Measurements from ENCODE around the gene PRR35. TPM values are rescaled to one million over a fixed set of nuclear protein-coding genes. Genes with fewer than 3 reads are reported as not detected.

The PRR35 gene
- total and polyA plus RNA-seq, 4 donors: not detected

DNA sequence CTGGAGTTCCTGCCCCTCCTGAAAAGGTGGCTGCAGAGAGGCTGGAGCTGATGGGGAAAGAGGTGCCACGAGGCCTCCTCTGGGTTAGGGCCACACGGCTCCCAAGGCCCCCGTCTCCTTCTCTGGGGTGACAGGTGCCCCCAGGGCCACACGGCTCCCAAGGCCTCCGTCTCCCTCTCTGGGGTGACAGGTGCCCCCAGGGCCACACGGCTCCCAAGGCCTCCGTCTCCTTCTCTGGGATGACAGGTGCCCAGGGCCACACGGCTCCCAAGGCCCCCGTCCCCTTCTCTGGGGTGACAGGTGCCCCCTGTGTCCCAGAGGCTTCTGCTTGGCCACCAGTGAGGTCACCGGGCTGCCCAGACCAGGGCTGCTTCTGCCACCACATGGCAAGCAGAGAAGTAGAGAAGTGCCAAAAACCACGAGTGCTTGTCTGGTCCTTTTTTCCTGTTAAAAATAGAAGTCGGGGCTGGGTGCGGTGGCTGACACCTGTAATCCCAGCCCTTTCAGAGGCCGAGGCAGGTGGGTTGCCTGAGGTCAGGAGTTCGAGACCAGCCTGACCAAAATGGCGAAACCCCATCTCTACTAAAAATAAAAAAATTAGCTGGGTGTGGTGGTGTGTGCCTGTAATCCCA, 28.6 kb upstream of the PRR35 start:
- Histone ChIP-seq H3K27me3 (ENCODE audit: control insufficient read depth in 3 of 3, insufficient read depth in 3 of 3, low read length in 2 of 3) (no peaks in the 10 kb centered on the region), H3K9ac (ENCODE audit: insufficient read depth in 1 of 2, low read length in 2 of 2) (no peak overlapping the region), H3K4me1 (ENCODE audit: control insufficient read depth in 5 of 5, insufficient read depth in 5 of 5, low read length in 5 of 5) (peaks cover 0 to 22% (median 11%) of the 10 kb centered on the region in 5 donors), H3K4me3 (no peak overlapping the region), H3K9me3 (ENCODE audit: control insufficient read depth in 4 of 4, insufficient read depth in 3 of 4, low read length in 3 of 4) (no peaks in the 10 kb centered on the region), H3K27ac (ENCODE audit: low read depth in 1 of 2, low read length in 1 of 2) (no peak overlapping the region), H3K36me3 (ENCODE audit: control insufficient read depth in 4 of 4, insufficient read depth in 4 of 4, low read length in 4 of 4) (peaks cover 0 to 17% (median 0%) of the 10 kb centered on the region in 4 donors)
- TF ChIP-seq, protein P1, sequence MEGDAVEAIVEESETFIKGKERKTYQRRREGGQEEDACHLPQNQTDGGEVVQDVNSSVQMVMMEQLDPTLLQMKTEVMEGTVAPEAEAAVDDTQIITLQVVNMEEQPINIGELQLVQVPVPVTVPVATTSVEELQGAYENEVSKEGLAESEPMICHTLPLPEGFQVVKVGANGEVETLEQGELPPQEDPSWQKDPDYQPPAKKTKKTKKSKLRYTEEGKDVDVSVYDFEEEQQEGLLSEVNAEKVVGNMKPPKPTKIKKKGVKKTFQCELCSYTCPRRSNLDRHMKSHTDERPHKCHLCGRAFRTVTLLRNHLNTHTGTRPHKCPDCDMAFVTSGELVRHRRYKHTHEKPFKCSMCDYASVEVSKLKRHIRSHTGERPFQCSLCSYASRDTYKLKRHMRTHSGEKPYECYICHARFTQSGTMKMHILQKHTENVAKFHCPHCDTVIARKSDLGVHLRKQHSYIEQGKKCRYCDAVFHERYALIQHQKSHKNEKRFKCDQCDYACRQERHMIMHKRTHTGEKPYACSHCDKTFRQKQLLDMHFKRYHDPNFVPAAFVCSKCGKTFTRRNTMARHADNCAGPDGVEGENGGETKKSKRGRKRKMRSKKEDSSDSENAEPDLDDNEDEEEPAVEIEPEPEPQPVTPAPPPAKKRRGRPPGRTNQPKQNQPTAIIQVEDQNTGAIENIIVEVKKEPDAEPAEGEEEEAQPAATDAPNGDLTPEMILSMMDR (IDR thresholded peaks at IDR 0.05; ENCODE audit: control extremely low read depth, extremely low read depth): no peak
- DNase-seq (no peak), ATAC-seq (ENCODE audit: insufficient read depth, low FRiP score) (no peak)
- WGBS, 2 donors: 90 to 92% methylated on average over 16 of the region's 16 CpGs

DNA sequence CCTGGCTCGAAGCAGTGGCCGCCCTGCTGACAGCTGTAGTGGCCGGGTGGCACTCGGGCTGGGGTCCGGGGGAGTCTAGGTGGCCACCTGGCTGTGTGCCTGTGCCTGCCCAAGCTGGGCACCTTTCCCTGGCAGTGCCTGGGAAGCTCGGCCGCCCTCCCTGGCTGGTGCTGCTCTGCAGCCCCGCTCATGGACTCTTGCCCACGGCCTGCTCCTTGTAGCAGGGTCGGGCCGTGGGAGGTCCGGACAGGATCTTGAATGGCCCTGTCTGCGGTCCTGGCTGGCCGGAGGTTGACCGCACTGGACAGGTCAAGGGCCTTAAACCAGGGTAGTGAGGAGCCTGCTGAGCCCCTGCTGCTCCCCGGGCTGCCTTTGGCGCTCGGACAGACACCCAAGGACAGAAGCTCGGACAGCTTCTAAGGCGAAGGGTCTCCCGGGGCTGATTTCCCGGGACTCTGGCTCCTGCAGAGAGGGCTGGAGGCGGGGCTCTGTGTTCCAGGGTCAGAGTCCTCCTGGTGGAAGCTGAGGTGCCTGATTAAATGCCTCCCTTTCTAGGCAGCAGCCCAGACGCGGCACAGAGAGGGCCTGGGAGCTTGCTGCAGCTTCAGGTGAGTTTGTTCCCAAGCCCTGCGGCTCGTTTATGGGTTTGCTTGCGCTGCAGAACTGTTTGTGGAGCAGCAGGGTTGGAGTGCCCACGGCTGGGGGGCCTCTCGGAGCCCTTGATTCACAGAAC, 26.6 kb upstream of the PRR35 start:
- TF ChIP-seq, protein P1 (IDR thresholded peaks at IDR 0.05; ENCODE audit: control extremely low read depth, extremely low read depth): no peak
- ATAC-seq (ENCODE audit: insufficient read depth, low FRiP score): no peak
- H3K9ac ChIP-seq (ENCODE audit: insufficient read depth in 1 of 2, low read length in 2 of 2): no peak overlapping the region
- 89 to 91% methylated on average over 30 of the region's 30 CpGs for WGBS, 2 donors
- DNase-seq: no peak
- no peak overlapping the region for H3K27ac ChIP-seq (ENCODE audit: low read depth in 1 of 2, low read length in 1 of 2)
- H3K36me3 ChIP-seq (ENCODE audit: control insufficient read depth in 4 of 4, insufficient read depth in 4 of 4, low read length in 4 of 4): peaks cover 0 to 31% (median 0%) of the 10 kb centered on the region in 4 donors
- no peaks in the 10 kb centered on the region for H3K9me3 ChIP-seq (ENCODE audit: control insufficient read depth in 4 of 4, insufficient read depth in 3 of 4, low read length in 3 of 4)
- no peak overlapping the region for H3K4me3 ChIP-seq
- no peaks in the 10 kb centered on the region for H3K27me3 ChIP-seq (ENCODE audit: control insufficient read depth in 3 of 3, insufficient read depth in 3 of 3, low read length in 2 of 3)
- H3K4me1 ChIP-seq (ENCODE audit: control insufficient read depth in 5 of 5, insufficient read depth in 5 of 5, low read length in 5 of 5): peaks cover 0 to 21% (median 11%) of the 10 kb centered on the region in 5 donors

DNA sequence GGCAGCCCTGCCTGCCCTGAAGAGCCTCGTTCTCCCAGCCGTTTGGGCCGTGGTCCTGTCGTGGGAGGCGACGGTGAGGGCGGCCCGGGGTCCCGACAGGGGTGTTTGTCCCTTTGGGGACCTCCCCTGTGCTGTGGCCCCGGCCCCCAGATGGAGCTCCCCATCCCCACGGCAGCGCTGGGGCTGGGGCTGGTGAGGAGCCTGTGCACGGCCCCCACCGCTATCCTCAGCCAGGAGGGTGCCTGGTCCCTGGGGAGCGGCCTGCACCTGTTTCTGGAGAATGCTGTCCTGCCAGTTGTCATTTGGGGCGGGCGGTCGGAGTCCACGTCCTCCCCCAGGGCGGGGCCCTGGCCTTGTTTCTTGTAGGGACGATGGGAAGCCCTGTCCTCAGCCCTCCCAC, 26.1 kb upstream of the PRR35 start:
- H3K9me3 ChIP-seq (ENCODE audit: control insufficient read depth in 4 of 4, insufficient read depth in 3 of 4, low read length in 3 of 4): no peaks in the 10 kb centered on the region
- DNase-seq: no peak
- H3K4me3 ChIP-seq: no peak overlapping the region
- H3K4me1 ChIP-seq (ENCODE audit: control insufficient read depth in 5 of 5, insufficient read depth in 5 of 5, low read length in 5 of 5): peaks cover 0 to 16% (median 5%) of the 10 kb centered on the region in 5 donors
- H3K36me3 ChIP-seq (ENCODE audit: control insufficient read depth in 4 of 4, insufficient read depth in 4 of 4, low read length in 4 of 4): peaks cover 0 to 32% (median 0%) of the 10 kb centered on the region in 4 donors
- TF ChIP-seq, protein P1 (IDR thresholded peaks at IDR 0.05; ENCODE audit: control extremely low read depth, extremely low read depth): no peak
- H3K27ac ChIP-seq (ENCODE audit: low read depth in 1 of 2, low read length in 1 of 2): no peak overlapping the region
- no peaks in the 10 kb centered on the region for H3K27me3 ChIP-seq (ENCODE audit: control insufficient read depth in 3 of 3, insufficient read depth in 3 of 3, low read length in 2 of 3)
- WGBS, 2 donors: 85 to 90% methylated on average over 21 of the region's 21 CpGs
- no peak overlapping the region for H3K9ac ChIP-seq (ENCODE audit: insufficient read depth in 1 of 2, low read length in 2 of 2)
- ATAC-seq (ENCODE audit: insufficient read depth, low FRiP score): no peak

Data from lung (tissue), 12 donors.